ENCODE measurements around the gene PPP1R10.
A peak's percentile ranks its signal among the peaks of the same experiment; 100 is the strongest.

The PPP1R10 gene

DNA sequence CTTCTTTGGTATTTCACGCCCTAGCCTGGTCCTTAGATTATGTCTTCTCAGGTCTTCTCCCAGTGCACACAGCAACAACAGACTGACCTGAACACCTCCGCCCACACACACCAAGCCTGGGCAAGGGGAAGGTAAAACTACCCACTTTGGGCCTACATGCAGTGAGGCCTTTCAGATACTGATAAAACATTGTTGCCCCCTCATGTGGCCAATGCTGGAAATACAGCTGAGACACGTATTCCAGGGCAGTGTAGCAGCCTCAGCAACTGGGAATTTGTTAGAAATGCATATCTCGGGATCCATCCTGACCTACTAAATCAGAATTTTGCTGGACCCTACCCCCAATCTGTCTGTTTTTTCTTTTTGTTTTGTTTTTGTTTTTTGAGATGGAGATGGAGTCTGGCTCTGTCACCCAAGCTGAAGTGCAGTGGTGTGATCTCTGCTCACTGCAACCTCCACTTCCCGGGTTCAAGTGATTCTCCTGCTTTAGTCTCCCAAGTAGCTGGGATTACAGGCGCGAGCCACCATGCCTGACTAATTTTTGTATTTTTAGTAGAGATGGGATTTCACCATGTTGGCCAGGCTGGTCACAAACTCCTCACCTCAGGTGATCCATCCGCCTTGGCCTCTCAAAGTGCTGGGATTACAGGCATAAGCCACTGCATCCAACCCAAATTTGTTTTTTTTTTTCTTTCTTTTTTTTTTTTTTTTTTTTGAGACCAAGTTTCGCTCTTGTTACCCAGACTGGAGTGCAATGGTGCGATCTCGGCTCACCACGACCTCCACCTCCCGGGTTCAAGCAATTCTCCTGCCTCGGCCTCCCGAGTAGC is 19.5 kb downstream of the PPP1R10 start:
- DNase-seq, result peak; percentile 28

DNA sequence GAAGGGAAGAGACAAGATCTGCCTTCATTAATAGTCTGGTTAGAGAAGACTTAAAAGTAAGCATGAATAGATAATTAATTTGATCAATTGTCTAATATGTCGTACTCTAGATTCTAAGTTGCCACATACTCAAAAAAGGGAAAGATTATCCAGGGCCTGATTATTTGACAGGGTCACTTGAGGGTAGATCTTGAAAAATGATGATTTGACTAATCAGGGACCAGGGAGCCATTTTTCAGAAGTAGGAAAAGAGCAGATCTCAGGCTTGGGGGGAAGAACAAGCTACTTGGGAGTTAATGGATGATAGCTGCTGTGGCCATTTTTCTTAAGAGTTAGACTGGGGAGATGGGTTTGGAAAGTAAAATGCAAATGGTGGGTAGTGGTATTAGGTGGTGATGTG is 24.8 kb downstream of the PPP1R10 start:
- no peak for DNase-seq

DNA sequence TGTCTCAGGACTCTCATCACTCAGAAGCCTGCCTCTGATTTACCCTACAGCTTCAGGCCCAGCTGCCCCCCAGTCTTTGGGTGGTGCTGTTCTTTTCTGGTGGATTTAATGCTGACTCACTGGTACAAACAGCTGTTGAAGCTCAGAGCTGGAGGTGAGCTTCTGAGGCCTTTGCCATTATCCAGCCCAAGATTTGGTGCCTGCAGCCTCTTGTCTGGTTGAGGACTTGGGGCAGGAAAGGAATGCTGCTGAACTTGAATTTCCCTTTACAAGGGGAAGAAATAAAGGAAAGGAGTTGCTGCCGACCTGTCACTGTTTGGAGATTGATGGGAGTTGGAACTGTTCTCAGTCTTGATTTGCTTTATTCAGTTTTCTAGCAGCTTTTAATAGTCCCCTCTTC is 26.0 kb downstream of the PPP1R10 start:
- DNase-seq, result no peak

DNA sequence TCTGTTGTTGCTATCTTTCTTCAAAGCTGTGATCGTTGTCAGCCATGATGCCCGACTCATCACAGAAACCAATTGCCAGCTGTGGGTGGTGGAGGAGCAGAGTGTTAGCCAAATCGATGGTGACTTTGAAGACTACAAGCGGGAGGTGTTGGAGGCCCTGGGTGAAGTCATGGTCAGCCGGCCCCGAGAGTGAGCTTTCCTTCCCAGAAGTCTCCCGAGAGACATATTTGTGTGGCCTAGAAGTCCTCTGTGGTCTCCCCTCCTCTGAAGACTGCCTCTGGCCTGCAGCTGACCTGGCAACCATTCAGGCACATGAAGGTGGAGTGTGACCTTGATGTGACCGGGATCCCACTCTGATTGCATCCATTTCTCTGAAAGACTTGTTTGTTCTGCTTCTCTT is 26.5 kb downstream of the PPP1R10 start:
- DNase-seq, result no peak

DNA sequence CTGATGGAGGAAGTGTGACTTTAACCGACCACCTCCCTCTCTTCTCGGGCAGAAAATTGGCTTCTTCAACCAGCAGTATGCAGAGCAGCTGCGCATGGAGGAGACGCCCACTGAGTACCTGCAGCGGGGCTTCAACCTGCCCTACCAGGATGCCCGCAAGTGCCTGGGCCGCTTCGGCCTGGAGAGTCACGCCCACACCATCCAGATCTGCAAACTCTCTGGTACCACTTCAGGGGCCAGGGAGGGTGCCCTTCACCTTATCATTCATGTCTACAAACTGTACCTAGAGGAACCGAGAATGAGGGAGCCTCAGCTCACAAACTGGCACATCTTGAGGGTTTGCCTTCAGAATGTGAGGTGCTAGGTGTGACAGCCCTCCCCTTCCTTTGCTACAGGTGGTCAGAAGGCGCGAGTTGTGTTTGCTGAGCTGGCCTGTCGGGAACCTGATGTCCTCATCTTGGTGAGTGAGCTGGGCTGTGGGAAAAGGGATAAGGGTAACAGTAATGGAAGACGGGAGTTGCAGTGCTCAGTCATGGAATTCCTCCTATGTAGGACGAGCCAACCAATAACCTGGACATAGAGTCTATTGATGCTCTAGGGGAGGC is 27.2 kb downstream of the PPP1R10 start:
- DNase-seq, result no peak

DNA sequence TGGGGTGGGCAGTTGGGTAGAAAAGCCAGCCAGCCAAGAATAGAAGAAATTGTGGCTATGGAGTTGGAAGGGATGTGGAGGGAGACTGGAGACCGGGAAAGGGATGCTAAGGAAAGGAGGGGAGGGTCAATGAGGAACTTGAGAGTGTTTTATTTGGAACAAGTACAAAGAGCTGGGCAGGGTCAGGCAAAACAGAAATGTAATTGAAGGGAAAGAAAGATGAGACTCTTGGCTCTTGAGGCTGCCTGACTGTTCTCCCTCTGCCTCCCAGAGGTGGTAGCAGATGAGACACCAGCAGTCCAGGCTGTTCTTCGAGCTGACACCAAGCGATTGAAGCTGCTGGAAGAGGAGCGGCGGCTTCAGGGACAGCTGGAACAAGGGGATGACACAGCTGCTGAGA is 33.1 kb downstream of the PPP1R10 start:
- DNase-seq, result no peak

DNA sequence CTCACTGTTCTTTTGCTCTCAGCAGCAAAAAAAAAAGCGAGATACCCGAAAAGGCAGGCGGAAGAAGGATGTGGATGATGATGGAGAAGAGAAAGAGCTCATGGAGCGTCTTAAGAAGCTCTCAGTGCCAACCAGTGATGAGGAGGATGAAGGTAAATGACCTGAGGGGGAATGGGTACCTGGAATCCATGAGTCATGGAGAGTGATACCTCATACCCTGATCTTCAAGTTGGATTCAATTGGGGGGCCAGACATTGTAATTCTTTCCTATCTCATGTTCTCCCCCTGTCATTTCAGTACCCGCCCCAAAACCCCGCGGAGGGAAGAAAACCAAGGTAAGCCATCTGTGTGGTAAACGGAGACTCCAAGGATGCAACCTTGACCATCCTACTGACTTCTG is 39.0 kb downstream of the PPP1R10 start:
- DNase-seq, result no peak

DNA sequence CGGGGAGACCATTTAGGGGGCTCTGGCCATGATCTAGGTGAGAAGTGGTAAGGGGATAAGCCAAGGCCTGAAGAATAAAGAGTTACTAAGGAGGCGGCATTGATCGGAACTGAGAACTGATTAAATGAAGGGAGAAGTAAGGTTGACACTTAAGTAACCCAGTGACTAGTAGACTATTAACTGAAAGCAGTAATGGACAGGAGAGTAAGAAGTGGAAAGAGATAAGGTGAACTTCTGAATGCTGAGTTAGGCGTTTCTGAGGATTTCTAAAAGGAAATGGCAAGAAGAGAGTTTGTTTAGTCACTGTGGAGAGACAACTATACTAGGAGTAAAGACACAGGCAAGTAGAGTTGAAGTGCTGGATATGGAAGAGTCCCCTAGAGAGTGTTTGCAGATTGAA is 43.9 kb downstream of the PPP1R10 start:
- no peak for DNase-seq

DNA sequence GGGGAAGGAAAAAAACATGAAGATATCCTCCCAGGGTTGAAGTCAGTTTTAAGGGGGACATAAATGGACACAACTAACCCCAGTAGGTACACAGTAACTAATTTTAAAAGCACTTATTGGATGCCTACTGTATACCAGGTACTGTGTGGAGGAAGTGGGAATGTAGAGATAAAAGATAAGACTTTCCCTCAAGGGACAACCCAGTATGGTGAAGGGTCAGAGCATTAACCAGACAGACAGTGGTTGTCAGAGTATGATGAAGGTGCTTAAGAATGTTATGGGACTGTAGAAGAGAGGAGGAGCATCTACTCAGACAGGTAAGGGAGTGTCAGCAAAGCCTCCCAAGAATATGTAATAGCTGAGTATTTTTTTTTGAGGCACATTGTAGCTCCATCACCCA is 44.9 kb downstream of the PPP1R10 start:
- no peak for DNase-seq

DNA sequence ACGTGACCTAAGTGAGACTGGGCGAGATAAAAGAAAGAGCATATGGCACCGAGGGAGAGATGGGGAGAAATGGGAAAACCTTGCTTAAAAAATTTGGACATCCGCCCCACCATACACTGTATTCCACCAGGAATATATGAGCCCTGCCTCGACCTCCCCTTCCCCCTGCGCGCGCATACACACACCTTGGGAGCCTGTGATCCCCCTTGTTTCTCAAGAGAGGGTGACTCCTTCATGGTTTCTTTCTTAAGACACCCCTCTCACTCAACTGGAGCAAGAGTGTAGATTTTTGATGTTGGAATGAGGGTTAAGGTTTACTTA is 45.3 kb downstream of the PPP1R10 start:
- no peak for DNase-seq

DNA sequence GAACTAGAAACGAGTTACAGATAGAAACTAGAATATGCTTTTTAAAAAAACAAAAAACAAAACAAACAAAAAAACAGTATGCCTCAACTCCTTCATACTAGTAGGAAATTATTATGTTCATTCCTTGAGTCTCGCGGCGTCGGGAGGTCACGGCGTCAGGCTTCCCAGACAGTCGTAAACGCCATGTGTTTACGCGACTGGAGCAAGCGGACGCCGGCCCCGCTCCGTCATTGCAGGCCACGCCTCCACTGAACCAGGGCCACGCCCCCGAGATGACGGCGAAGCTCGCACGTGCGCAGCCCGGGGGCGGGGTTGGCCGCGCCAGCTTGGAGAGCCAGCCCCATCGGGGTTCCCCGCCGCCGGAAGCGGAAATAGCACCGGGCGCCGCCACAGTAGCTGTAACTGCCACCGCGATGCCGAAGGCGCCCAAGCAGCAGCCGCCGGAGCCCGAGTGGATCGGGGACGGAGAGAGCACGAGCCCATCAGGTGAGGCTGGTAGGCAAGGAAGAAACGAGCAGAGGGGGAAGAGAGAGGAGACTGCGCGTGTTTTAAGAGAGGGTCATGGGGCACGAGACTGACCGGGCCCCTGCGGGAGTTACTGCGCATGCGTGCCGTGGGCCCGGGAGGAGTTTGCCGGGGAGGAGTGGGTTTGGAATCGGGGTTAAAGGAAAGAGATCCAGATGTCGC is 45.8 kb downstream of the PPP1R10 start, which contains the start of gene ABCF1:
Gene ABCF1, plus strand, starts transcription at position 368 of the 687 bp plus-strand sequence. Its CDS starts 46 bp downstream, at position 414.
- peak; percentile 89 for DNase-seq

DNA sequence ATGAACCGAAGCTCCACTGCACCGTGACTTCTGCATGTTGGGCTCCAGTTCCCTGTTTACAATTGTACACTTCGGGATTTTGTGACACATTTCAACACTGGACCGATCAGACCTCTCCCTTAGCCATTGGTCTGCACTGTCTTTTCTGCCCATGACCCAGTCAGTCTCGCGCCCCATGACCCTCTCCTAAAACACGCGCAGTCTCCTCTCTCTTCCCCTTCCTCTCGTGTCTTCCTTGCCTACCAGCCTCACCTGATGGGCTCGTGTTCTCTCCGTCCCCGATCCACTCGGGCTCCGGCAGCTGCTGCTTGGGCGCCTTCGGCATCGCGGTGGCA is 46.3 kb downstream of the PPP1R10 start:
- DNase-seq, result no peak

DNA sequence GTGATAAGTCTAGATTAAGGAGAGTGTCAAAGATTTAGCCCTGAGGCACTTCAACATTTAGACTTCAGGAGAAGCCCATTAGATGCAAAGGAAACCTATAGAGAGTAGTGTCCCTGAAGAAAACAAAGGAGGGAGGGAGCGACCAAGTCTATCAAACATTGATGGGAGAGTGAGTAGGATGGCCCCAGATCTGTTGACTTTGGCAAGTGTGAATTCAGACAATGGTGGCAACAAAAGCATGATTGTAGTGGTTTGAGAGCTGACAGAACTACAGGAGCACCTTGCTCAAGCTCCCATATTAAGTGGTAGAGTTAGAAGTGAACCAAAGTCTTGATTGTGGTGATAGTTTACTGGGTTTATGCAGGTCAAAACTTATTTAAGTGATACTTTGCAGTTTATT is 46.8 kb downstream of the PPP1R10 start:
- DNase-seq, result no peak

DNA sequence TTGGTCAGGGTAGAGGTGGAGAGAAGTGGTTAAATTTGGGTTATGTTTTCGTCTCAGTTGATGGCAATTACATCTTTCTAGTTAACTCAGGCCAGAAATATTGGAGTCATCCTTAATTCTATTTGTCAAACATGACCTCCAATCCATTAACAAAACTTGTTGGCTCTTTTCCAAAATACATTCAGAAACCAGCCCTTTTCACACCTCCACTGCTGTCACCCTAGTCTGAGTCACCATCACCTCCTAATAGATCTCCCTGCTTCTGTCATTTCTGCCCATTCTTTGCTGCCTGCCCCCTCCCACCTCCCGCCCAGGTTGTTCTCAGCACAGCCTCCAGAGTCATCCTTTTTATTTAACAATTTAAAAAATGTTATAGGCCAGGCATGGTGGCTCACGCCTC is 48.8 kb downstream of the PPP1R10 start:
- no peak for DNase-seq

DNA sequence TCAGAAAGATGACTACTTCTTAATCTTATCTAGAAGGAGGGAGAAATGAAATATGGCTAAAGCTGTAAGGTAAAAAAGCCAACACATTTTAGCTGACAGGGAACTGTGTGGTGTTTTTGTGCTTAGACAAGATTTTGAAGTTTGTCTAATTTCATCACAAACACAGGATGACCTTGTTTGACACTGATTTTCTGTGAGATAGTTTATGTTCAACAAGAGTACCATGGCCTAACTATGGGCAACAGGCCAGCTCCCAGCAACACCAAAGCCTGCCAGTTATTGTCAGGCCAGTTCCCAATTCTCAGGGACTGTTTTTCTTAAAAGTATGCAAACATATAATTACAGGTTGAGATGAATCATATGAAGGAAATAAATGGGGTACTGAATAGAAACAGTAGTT is 51.3 kb downstream of the PPP1R10 start:
- no peak for DNase-seq

DNA sequence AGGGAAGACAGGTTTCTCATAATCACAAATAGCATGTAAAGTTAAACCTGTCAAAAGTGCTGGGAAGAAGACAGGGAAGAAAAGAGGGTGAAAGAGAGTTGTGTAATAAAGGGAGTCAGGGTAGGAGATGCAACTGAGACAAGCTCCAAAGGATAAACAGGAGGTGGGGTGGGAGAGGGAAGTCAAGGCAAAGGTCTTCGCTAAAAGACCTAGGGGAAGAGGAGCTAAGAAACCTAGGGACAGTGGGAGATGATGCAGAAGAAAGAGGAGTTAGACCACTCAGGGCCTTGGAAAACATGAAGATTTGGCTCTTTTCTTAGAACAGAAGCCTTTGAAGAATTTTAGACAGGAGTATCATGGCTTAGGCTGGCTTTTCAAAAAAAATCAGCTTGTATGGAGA is 52.9 kb downstream of the PPP1R10 start:
- DNase-seq, result no peak

DNA sequence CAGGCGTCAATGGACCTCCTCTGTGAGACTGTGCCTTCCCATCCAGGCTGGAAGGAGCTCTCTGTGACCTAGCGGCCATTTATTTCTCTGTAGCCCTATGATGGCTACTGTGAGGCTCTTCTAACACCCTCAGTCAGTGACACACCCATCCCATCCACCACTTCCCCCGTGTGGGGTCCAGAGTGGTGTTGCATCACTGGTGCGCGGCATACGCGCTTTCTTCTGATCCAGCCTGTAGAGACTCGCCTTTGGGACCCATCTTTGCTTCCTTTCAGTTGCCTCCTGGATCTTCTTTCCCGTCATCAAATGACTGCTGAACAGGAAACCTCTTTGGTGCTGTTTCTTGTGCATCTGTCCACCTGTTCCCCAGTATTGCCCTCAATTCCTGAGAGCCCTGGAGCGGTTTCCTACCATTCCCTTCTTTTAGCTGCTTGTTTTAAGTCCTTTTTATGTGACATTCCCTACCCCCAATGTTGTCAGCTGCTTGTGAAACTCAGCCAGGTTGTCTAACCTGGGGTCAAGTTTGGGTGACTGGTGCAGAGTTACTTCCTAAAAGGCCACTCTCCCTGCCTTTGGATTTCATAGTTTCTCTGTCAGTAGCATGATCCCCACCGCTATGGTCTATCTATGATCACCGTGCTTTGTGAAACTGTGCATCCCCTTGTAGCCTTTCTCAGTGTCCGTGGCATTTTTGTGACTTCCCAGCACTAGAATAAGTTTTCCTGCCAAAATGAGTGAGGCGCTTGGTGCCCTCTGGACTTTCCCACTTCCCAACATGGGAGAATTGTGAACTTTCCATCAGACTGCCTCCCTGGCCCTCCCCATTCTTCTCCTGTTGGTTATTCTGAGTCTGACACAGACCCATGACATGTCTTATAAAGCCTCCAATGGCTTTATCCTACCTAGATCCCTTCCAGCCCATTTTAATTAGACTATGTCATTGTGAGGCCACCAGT is 54.3 kb downstream of the PPP1R10 start:
- no peak for DNase-seq

DNA sequence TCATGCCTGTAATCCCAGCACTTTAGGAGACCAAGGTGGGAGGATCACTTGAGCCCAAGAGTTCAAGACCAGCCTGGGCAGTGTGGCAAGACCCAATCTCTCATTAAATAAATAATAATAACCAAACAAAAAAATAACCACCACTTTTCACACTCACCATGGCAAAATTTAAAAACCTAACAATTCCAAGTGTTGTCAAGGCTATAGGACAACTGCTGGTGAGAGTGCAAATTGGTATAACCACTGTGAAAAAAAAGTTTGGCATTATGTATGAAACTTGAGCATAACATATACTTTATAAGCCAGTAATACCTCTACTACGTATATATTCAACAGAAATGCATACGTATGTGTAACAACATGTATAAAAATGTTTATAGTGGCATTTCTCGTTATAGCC is 56.1 kb downstream of the PPP1R10 start:
- DNase-seq, result no peak

DNA sequence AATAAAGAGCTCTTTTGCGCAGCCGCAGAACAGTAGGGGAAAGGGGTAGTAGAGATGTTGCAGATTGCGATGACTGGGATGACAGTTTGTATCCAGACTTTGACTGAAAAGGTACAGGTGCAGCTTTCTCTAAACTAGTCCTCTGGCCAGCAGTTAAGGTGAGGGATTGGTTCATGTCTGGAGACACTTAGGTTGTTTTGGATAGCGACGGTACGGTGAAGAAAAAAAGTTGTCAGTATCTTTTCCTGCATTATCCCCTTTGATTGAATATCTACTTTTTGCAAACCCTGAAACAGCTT is 59.4 kb downstream of the PPP1R10 start:
- no peak for DNase-seq

DNA sequence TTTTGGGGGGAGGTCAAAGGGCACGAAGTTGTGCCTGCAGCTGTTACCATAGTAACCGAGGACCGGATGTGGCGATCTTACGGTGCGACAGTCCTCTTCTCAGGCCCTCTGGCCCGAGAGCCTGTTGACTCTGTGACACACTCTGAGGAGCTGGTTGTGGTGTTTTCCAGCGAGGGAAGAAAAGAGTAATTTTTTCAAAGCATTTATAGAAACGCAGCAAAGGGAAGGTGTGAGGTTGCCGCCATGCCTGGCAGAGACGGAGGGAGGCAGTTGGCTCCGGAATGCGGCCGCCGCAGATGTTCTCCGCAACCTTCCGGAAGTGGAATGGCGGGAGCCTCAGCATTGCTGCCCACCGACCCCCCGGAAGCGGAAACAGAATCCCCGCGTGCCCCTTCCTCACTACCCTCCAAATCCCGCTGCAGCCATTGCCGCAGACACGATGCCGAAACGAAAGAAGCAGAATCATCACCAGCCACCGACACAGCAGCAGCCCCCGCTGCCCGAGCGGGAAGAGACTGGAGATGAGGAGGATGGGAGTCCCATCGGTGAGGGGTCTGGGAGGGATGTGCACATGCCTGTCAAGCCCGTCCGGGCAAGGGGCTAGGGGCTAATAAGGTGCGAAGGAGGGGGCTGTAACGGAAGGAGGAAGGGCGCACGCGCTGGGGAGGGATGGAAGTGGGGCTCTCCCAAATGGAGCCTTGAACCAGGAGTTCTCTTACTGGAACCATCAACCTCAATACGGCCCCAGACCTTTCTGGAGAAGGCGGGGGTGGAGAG is 59.9 kb downstream of the PPP1R10 start, which contains the start of gene PRR3:
Gene PRR3, plus strand, starts transcription at position 390 of the 777 bp plus-strand sequence. Its CDS starts 50 bp downstream, at position 440.
- DNase-seq, result peak; percentile 82

DNA sequence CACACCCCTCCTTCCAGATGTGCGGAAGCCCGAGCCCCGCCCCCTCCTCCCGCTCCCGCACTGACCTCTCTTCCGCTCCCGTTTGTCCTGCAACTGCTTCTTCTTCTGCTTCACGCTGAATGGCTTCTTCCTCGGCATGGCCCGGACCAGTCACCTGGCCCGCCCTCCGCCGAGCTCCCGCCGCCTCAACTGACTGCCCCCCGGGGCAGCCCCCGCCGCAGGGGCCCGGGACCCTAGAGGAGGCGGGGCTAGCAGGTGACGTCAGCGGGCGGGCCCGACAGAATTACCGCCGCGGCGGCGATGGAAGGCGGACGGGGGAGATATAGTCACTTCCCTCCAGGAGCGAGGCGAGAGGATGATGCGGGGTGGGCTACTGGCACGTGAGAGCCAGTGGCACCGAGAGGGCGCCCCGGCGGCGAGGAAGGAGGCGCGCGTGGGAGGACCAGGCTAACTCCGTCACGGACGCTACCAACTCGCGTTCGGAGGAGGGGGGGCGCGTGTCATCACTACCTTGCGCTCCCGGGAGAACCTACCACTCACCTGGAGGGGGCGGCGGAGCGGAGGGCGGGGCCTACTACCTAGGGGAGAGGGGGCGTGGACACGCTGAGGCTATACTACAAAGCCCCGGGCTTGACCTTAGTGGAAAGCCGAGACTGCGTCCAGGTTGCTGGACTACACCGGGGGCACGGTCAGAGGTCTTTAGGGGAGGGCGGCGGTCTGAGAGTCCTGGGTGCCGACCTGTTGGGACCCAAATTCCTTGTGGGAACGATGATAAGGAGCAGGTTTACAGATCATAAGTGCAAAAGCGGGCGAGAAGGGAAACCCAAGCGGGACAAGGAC is 60.8 kb downstream of the PPP1R10 start, which contains the start of gene GNL1:
Gene GNL1, minus strand, starts transcription at position 424 of the 840 bp plus-strand sequence. Its CDS starts 286 bp downstream, at position 138.
- peak; percentile 64 for DNase-seq

DNA sequence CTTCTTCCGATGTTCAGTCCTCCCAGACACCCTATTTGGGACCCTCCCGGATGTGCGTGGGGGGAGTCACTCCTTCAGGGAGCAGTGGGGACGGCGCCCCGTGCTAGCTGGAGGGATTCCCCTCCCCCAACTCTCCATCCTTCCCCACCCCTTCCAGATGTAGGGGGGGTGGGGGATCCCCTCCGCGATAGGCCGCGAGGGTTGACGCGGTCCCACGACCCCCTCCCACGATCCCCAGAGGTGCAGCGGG is 61.3 kb downstream of the PPP1R10 start:
- DNase-seq, result no peak
